Mucosa of stomach (tissue), 1 donor: ENCODE data around the gene PLCL2.

Experiments
- H3K27me3 ChIP-seq: one replicate; pipeline ENCODE4 v1.7.0; 2013; ENCODE audit warnings: mild to moderate bottlenecking, low read length; ENCODE audit not compliant: control insufficient read depth, insufficient read depth
- H3K36me3 ChIP-seq: one replicate; pipeline ENCODE4 v1.7.0; 2013; ENCODE audit warnings: low read length; ENCODE audit not compliant: control insufficient read depth, insufficient read depth
- H3K4me1 ChIP-seq: one replicate; pipeline ENCODE4 v1.7.0; 2013; ENCODE audit warnings: mild to moderate bottlenecking, low read length; ENCODE audit not compliant: control insufficient read depth, insufficient read depth
- H3K4me3 ChIP-seq: one replicate; pipeline ENCODE4 v1.7.0; 2013; ENCODE audit warnings: low read length
- H3K9ac ChIP-seq: one replicate; pipeline ENCODE4 v1.7.0; 2013; ENCODE audit warnings: mild to moderate bottlenecking, low read length, moderate library complexity
- H3K9me3 ChIP-seq: one replicate; pipeline ENCODE4 v1.7.0; 2013; ENCODE audit warnings: mild to moderate bottlenecking, low read length, moderate library complexity; ENCODE audit not compliant: control insufficient read depth
- donor health status: Pancreatic carcinoma.

The PLCL2 gene

GRCh38 chr3:16869261-16870005 lies 15.3 kb upstream of the PLCL2 start:
- Histone ChIP-seq H3K36me3 (no peaks in the 10 kb centered on the region), H3K4me1 (no peaks in the 10 kb centered on the region)

GRCh38 chr3:16871915-16872842 lies 12.6 kb upstream of the PLCL2 start:
- H3K4me1 ChIP-seq: peaks cover 2% of the 10 kb centered on the region
- no peaks in the 10 kb centered on the region for H3K27me3 ChIP-seq
- H3K9me3 ChIP-seq: no peaks in the 10 kb centered on the region
- no peak overlapping the region for H3K4me3 ChIP-seq
- no peaks in the 10 kb centered on the region for H3K36me3 ChIP-seq
- H3K9ac ChIP-seq: no peak overlapping the region

More at GRCh38 chr3:16869261-16870005, 15.3 kb upstream of the PLCL2 start:
- no peak overlapping the region for H3K4me3 ChIP-seq
- no peak overlapping the region for H3K9ac ChIP-seq
- no peaks in the 10 kb centered on the region for H3K9me3 ChIP-seq
- no peaks in the 10 kb centered on the region for H3K27me3 ChIP-seq

GRCh38 chr3:16873872-16874271 lies 10.9 kb upstream of the PLCL2 start:
- Histone ChIP-seq H3K36me3 (no peaks in the 10 kb centered on the region), H3K27me3 (no peaks in the 10 kb centered on the region), H3K4me1 (peaks cover 11% of the 10 kb centered on the region), H3K9ac (no peak overlapping the region), H3K4me3 (no peak overlapping the region), H3K9me3 (no peaks in the 10 kb centered on the region)

- H3K9ac ChIP-seq: no peak overlapping the region
Observed at GRCh38 chr3:16875876-16876550, 8.7 kb upstream of the PLCL2 start.

GRCh38 chr3:16877505-16877904 lies 7.2 kb upstream of the PLCL2 start:
- no peaks in the 10 kb centered on the region for H3K9me3 ChIP-seq
- no peak overlapping the region for H3K4me3 ChIP-seq
- no peaks in the 10 kb centered on the region for H3K36me3 ChIP-seq
- no peak overlapping the region for H3K9ac ChIP-seq
- peaks cover 11% of the 10 kb centered on the region for H3K4me1 ChIP-seq
- no peaks in the 10 kb centered on the region for H3K27me3 ChIP-seq

More at GRCh38 chr3:16875876-16876550, 8.7 kb upstream of the PLCL2 start:
- Histone ChIP-seq H3K4me1 (peaks cover 11% of the 10 kb centered on the region), H3K36me3 (no peaks in the 10 kb centered on the region), H3K4me3 (no peak overlapping the region), H3K9me3 (no peaks in the 10 kb centered on the region), H3K27me3 (no peaks in the 10 kb centered on the region)

- Histone ChIP-seq H3K4me3 (no peak overlapping the region), H3K27me3 (no peaks in the 10 kb centered on the region), H3K9ac (no peak overlapping the region), H3K36me3 (no peaks in the 10 kb centered on the region), H3K4me1 (peaks cover 11% of the 10 kb centered on the region), H3K9me3 (no peaks in the 10 kb centered on the region)
Observed at GRCh38 chr3:16877911-16878310, 6.8 kb upstream of the PLCL2 start.

GRCh38 chr3:16881896-16882630 lies 2.7 kb upstream of the PLCL2 start:
- H3K27me3 ChIP-seq: no peaks in the 10 kb centered on the region
- H3K4me3 ChIP-seq: no peak overlapping the region
- peaks cover 13% of the 10 kb centered on the region for H3K4me1 ChIP-seq
- H3K36me3 ChIP-seq: no peaks in the 10 kb centered on the region
- H3K9ac ChIP-seq: no peak overlapping the region
- no peaks in the 10 kb centered on the region for H3K9me3 ChIP-seq

DNA sequence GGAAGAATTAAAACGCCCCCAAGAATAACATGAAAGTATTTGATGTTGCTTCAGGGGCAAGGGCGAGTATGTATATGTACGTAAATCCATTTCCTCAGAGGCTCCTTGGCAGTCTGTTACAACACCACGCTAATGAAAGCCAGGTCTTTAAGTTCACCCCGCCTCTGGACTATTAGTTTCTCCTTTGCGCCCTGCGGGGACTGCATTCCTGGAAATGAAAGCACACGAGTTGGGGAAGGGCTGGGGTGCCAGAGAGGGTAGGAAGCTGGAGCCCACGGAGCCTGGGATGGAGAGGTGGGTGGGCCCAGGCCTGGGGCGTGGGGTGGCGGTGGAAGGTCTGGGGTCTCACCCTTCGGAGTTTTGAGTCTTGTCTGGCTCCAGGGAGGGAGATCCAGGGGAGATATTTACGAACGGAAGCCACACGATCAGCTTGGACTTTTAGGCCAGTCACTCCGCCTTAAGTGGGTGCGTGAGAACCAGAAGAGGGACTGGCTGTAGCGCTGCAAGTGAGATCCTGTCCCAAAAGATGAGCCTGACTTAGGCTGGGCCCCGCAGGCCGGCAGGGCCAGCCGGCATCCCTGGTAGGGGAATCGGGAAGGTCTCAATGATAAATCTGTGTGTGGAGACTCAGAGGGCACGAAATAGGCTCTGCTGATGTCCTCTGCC lies 1.6 kb upstream of the PLCL2 start:
- no peak overlapping the region for H3K4me3 ChIP-seq
- no peak overlapping the region for H3K9ac ChIP-seq

DNA sequence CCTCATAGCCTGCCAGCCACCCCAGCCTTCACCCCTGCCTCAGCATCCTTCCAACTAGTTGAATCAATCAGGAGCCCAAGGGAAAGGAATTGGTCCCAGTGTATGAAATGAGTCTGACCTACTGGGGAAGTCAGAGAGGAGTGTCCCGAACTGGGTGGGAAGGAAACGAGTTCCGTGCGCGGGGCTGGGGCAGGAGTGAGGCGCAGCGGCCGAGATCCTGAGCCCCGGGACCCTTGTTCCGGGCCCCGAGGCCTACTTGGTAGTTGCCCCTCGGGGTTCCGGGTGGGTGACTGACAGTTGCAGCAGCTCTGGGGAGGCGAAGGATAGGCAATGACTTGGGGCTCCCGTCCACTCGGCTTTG lies 1.1 kb upstream of the PLCL2 start:
- no peaks in the 10 kb centered on the region for H3K36me3 ChIP-seq
- H3K27me3 ChIP-seq: no peaks in the 10 kb centered on the region
- H3K4me3 ChIP-seq: peak overlapping the region; percentile 35
- peaks cover 11% of the 10 kb centered on the region for H3K4me1 ChIP-seq
- peak overlapping the region; percentile 81 for H3K9ac ChIP-seq
- H3K9me3 ChIP-seq: no peaks in the 10 kb centered on the region

More for the DNA sequence above, 1.6 kb upstream of the PLCL2 start:
- Histone ChIP-seq H3K36me3 (no peaks in the 10 kb centered on the region), H3K4me1 (peaks cover 9% of the 10 kb centered on the region), H3K27me3 (no peaks in the 10 kb centered on the region), H3K9me3 (no peaks in the 10 kb centered on the region)

DNA sequence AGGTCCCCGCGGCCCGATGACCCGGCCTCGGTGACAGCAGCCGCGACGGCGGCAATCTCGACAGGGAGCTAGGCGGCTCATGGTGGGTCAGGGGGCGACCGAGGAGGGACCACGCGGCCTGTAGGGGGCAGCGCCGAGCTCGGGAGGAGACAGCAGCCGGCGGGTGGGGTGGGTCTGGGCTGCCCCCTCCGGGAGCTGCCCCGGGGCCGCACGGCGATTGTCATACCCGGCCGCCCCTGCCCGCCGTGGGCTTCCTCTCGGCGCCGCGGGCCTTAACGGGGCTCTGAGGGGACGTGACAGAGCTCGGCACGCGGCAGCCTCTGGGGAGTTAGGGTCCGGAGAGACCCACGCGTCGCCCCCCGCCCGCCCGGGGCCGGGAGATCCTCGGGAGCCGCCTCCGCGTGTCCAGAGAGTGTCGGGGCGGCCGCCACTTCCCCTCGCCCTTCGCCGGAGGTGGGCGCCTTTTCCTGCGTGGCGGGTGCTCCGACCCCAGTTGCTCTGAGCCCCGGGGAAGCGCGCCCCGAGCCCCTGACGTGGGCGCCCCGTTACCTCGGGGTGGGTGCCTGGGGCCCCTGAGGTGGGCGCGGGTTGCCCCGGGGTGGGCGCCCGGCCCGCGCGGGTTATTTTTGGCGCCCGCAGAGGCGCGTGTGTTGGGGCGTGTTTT lies 539 bp upstream of the PLCL2 start:
- Histone ChIP-seq H3K27me3 (no peaks in the 10 kb centered on the region), H3K4me3 (peak overlapping the region; percentile 35), H3K36me3 (no peaks in the 10 kb centered on the region), H3K4me1 (peaks cover 16% of the 10 kb centered on the region), H3K9me3 (no peaks in the 10 kb centered on the region), H3K9ac (peak overlapping the region; percentile 81)
